Measurements from ENCODE around the gene RNH1.

GRCh38 chr11:456533-456932 is 50.5 kb downstream of the RNH1 start:
- TF ChIP-seq, protein P1, sequence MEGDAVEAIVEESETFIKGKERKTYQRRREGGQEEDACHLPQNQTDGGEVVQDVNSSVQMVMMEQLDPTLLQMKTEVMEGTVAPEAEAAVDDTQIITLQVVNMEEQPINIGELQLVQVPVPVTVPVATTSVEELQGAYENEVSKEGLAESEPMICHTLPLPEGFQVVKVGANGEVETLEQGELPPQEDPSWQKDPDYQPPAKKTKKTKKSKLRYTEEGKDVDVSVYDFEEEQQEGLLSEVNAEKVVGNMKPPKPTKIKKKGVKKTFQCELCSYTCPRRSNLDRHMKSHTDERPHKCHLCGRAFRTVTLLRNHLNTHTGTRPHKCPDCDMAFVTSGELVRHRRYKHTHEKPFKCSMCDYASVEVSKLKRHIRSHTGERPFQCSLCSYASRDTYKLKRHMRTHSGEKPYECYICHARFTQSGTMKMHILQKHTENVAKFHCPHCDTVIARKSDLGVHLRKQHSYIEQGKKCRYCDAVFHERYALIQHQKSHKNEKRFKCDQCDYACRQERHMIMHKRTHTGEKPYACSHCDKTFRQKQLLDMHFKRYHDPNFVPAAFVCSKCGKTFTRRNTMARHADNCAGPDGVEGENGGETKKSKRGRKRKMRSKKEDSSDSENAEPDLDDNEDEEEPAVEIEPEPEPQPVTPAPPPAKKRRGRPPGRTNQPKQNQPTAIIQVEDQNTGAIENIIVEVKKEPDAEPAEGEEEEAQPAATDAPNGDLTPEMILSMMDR (IDR thresholded peaks at IDR 0.05), result no peak
- TF ChIP-seq POLR2A (IDR thresholded peaks at IDR 0.05), result no peak
- no peak for TF ChIP-seq EP300 (IDR thresholded peaks at IDR 0.05; ENCODE audit: low read depth)
